Left hindlimb (tissue), 1 donor: ENCODE data around the gene C11orf52.
A peak's percentile ranks its signal among the peaks of the same experiment; 100 is the strongest.
"Not testable (repeated sequence)": the region's sequence is repeated elsewhere in the genome, so short reads cannot be mapped to it uniquely, and the experiment has no call there.

Experiments used
- DNase-seq: peaks from one replicate; pipeline ENCODE4 v3.0.0-alpha.2; 2018

Gene C11orf52

GRCh38 chr11:111918390-111919256 is at the start of gene C11orf52:
C11orf52 (plus strand) TSS chr11:111918913; CDS start chr11:111918973, 60 bp downstream.
- DNase-seq: peak; percentile 64

GRCh38 chr11:111870113-111870512 is 48.6 kb upstream of the C11orf52 start:
- DNase-seq: no peak

GRCh38 chr11:111870522-111870885 is 48.2 kb upstream of the C11orf52 start:
- no peak for DNase-seq

GRCh38 chr11:111870886-111871692 is 47.6 kb upstream of the C11orf52 start, which contains the start of gene ALG9:
ALG9 (minus strand) TSS chr11:111871581; CDS start chr11:111871482, 99 bp downstream.
- DNase-seq: peak; percentile 90

- no peak for DNase-seq
Measured at GRCh38 chr11:111871693-111872161, 47.0 kb upstream of the C11orf52 start.

- DNase-seq: no peak
Measured at GRCh38 chr11:111878385-111878848, 40.3 kb upstream of the C11orf52 start.

- peak; percentile 98 for DNase-seq
Measured at GRCh38 chr11:111878849-111879636, 39.7 kb upstream of the C11orf52 start, which contains the start of the genes CFAP68 and FDXACB1. CFAP68 (plus strand) TSS chr11:111879541; CDS start chr11:111879561, 20 bp downstream. FDXACB1 (minus strand) TSS chr11:111879165; CDS start chr11:111879132, 33 bp downstream.

GRCh38 chr11:111879637-111879960 is 39.1 kb upstream of the C11orf52 start:
- DNase-seq: no peak

GRCh38 chr11:111882202-111882601 is 36.5 kb upstream of the C11orf52 start:
- DNase-seq: no peak

- DNase-seq: not testable (repeated sequence)
Measured at GRCh38 chr11:111885053-111885452, 33.7 kb upstream of the C11orf52 start.

- DNase-seq: no peak
Measured at GRCh38 chr11:111886032-111886431, 32.7 kb upstream of the C11orf52 start.

GRCh38 chr11:111886844-111887243 is 31.9 kb upstream of the C11orf52 start:
- DNase-seq: no peak

GRCh38 chr11:111905411-111905810 is 13.3 kb upstream of the C11orf52 start:
- no peak for DNase-seq

GRCh38 chr11:111906680-111907079 is 12.0 kb upstream of the C11orf52 start:
- no peak for DNase-seq

- DNase-seq: no peak
Measured at GRCh38 chr11:111908639-111909305, 9.9 kb upstream of the C11orf52 start.

- DNase-seq: no peak
Measured at GRCh38 chr11:111909378-111909777, 9.3 kb upstream of the C11orf52 start.

GRCh38 chr11:111910676-111911562 is 7.8 kb upstream of the C11orf52 start:
- no peak for DNase-seq

GRCh38 chr11:111911563-111912401 is 6.9 kb upstream of the C11orf52 start, which contains the start of gene CRYAB:
CRYAB (minus strand) TSS chr11:111911770; CDS start chr11:111911724, 46 bp downstream.
- DNase-seq: peak; percentile 91

GRCh38 chr11:111912535-111912934 is 6.2 kb upstream of the C11orf52 start, which contains the start of gene HSPB2:
HSPB2 (plus strand) TSS chr11:111912734; CDS start chr11:111912830, 96 bp downstream.
- peak; percentile 70 for DNase-seq
